PFSK-1 (cell line): ENCODE data around the gene GRAMD2B.

Experiments
- FOXP2 ChIP-seq: optimal IDR thresholded peaks from 2 replicates; pipeline ENCODE3; 2011; ENCODE audit warnings: borderline replicate concordance, control low read depth, inconsistent platforms; ENCODE audit not compliant: insufficient read depth; ENCODE audit errors: extremely low read length, extremely low read depth
- POLR2AphosphoS5 ChIP-seq: IDR thresholded peaks from 2 replicates; pipeline ENCODE4 v1.6.1; 2012; ENCODE audit warnings: low read depth, mild to moderate bottlenecking, control low read depth, low read length, moderate library complexity
- SIN3A ChIP-seq: IDR thresholded peaks from 2 replicates; pipeline ENCODE4 v1.6.1; 2012; ENCODE audit warnings: mild to moderate bottlenecking, low read length, moderate library complexity, borderline replicate concordance; ENCODE audit not compliant: insufficient read depth
- TAF1 ChIP-seq: IDR thresholded peaks from 2 replicates; pipeline ENCODE4 v1.6.1; 2012; ENCODE audit warnings: low read length, control low read depth, borderline replicate concordance; ENCODE audit not compliant: insufficient read depth
- TF ChIP-seq, protein P1 (sequence below), 2 experiments: IDR thresholded peaks; 2 replicates each; pipeline versions ENCODE4 v1.6.1 to v1.8.0; 2011 to 2012; ENCODE audit warnings: low read depth in 2 of 2, low read length in 2 of 2, control low read depth in 1 of 2, inconsistent platforms in 1 of 2, mild to moderate bottlenecking in 1 of 2, moderate library complexity in 1 of 2; ENCODE audit not compliant: insufficient read depth in 1 of 2

Gene GRAMD2B

DNA sequence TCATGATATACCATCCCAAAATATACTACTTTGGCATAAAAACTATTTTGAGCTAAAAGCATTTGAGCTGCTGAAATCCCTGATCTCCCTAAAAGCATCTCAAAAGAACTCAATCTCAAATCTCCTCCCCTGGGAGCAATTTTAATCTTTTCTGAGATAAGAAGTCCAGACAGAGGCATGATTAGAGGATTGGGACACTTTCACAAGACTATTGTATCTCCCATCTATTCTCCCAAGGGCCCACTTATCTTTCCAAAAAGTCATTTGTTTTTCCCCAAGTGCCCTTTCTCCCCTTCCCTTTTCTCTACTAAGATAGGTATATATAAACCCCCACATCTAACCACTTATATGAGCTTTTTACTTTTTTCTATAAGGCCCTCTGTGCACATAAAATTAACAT is 92.1 kb downstream of the GRAMD2B start:
- no peak for TF ChIP-seq SIN3A

DNA sequence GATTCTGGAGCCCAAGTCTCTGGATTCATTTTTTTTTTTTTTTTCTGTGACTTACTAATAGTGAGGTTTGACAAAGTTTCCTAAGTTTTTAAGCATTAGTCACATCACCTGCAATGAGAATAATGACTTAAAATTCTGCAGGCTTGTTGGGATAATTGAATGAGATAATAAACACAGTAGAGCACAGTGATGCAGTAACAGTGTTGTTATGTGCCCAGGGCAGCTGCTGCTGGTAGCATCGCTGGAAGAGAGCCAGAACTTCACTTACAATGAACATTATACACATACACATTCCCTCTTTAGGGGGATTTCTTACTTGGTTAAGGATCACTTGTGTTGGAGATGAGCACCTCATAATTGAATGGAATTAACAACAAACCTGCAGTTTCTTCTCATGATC is 92.9 kb downstream of the GRAMD2B start:
- TF ChIP-seq FOXP2 (no peak), POLR2AphosphoS5 (no peak)

DNA sequence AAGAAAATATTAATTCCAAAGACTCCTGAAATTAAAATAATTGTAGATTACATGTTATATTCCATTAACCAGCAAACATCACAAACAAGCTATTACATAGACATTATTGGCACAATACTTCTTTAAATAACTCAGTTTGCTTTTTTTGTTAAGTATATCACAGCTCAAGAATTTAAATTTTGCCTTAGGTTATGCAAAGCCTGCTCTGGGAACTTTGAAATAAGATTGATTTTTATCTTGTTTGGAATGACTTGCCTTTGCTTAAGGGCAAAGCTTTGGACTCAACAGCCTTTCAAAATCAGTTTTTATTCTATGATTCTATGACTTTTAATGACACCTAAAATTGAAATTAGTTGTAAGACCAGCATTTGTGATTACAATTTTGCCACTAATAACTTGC is 93.6 kb downstream of the GRAMD2B start:
- TF ChIP-seq FOXP2 (no peak), TAF1 (no peak), SIN3A (no peak), POLR2AphosphoS5 (no peak)
- TF ChIP-seq, protein P1, sequence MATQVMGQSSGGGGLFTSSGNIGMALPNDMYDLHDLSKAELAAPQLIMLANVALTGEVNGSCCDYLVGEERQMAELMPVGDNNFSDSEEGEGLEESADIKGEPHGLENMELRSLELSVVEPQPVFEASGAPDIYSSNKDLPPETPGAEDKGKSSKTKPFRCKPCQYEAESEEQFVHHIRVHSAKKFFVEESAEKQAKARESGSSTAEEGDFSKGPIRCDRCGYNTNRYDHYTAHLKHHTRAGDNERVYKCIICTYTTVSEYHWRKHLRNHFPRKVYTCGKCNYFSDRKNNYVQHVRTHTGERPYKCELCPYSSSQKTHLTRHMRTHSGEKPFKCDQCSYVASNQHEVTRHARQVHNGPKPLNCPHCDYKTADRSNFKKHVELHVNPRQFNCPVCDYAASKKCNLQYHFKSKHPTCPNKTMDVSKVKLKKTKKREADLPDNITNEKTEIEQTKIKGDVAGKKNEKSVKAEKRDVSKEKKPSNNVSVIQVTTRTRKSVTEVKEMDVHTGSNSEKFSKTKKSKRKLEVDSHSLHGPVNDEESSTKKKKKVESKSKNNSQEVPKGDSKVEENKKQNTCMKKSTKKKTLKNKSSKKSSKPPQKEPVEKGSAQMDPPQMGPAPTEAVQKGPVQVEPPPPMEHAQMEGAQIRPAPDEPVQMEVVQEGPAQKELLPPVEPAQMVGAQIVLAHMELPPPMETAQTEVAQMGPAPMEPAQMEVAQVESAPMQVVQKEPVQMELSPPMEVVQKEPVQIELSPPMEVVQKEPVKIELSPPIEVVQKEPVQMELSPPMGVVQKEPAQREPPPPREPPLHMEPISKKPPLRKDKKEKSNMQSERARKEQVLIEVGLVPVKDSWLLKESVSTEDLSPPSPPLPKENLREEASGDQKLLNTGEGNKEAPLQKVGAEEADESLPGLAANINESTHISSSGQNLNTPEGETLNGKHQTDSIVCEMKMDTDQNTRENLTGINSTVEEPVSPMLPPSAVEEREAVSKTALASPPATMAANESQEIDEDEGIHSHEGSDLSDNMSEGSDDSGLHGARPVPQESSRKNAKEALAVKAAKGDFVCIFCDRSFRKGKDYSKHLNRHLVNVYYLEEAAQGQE (IDR thresholded peaks at IDR 0.05; ENCODE audit: insufficient read depth in 1 of 2, low read depth in 2 of 2, low read length in 2 of 2): no peak

DNA sequence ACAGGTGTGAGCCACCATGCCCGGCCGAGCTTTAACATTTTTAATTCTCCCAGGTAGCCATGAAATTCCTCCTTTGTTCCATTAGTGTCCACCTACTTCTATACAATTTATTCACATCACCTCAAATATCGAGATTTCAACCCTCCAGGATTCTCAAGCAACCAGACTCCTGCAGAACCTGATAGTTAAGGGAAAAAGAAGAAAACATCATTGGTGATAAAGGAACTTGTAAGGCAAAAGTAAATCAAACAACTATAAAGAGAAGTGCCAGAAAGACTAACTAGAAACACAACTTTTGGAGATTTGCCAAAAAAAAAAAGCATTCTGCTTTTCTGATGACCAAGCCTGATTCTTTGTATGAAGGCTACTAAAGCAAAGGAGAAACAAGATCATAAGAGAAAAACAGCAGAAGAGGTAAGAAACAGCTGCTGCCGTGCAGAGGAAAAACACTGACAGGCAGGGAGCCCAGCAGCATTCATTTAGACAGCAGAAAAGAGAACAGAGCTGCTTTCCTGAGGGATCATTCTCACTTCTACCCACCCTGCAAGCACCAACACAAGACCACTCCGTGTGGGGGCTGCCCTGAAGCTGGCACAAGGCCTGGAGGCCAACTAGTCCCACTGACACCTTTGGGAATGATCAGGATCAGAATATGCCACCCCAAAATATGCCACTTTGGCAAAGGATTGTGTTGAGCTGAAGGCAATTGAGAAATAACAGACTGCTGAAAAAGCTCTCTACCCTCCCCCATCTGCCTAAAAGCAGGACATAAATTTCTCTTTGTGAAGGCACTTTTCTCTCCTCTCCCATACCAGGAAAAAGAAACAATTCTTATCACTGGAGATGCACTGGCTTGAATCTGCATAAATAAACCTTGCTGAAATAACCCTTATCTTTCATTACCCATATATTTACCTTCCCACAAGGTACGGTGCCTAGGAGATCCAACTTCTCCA is 96.7 kb downstream of the GRAMD2B start:
- TF ChIP-seq SIN3A (no peak), TAF1 (no peak), FOXP2 (no peak), POLR2AphosphoS5 (no peak)
- TF ChIP-seq, protein P1 (IDR thresholded peaks at IDR 0.05; ENCODE audit: insufficient read depth in 1 of 2, low read depth in 2 of 2, low read length in 2 of 2): no peak

DNA sequence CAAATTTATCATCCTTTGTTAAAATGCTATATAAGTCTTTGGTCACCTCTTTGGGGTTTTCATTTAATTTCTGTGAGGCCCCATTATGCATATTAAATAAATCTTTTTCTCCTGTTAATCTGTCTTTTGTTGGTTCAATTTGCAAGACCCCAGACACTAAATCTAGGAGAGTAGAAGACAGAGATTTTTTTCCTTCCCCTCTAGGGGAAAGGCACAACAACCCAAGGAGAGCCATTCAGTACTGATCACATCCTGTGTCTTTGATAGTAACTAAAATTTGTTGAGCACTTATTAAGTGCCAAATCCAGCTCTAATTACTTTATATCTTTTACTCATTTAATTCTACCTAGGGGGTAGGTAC is 97.4 kb downstream of the GRAMD2B start:
- no peak for TF ChIP-seq POLR2AphosphoS5
- TF ChIP-seq, protein P1 (IDR thresholded peaks at IDR 0.05; ENCODE audit: insufficient read depth in 1 of 2, low read depth in 2 of 2, low read length in 2 of 2): no peak
- TF ChIP-seq FOXP2: no peak
- TF ChIP-seq TAF1: no peak
- no peak for TF ChIP-seq SIN3A

DNA sequence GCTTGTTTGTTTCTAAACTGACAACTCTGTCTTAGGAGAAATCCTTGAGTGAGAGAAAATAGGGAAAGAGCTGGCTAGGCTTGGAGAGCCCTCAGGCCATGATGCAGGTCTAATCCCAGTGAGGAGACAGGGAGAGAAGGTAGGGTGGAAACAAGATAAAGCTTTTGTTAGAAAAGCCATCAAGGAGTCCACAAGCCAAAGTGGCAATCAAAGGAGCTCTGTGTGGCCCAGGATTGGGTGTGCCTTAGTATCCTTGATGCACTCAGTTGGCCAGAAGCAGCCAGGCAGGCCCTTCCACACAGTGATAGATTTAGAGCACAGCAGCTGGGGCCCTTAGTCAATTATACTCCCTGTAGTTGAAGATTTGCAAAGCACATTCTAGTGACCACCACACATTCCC is 97.9 kb downstream of the GRAMD2B start:
- TF ChIP-seq, protein P1 (IDR thresholded peaks at IDR 0.05; ENCODE audit: insufficient read depth in 1 of 2, low read depth in 2 of 2, low read length in 2 of 2): no peak
- TF ChIP-seq POLR2AphosphoS5 (no peak), TAF1 (no peak), FOXP2 (no peak), SIN3A (no peak)
